Fibroblast of the aortic adventitia (primary cell): Measurements from ENCODE around the gene SSTR1. TPM values are rescaled to one million over a fixed set of nuclear protein-coding genes. Genes with fewer than 3 reads are reported as not detected.
A peak's percentile ranks its signal among the peaks of the same experiment; 100 is the strongest.

Experiments used
- DNase-seq: peaks from one replicate; pipeline ENCODE4 v3.0.0-alpha.2; 2010; ENCODE audit warnings: low read depth
- H3K4me3 ChIP-seq: 2 replicates; pipeline ENCODE4 v1.5.1; 2011; ENCODE audit warnings: low read depth, mild to moderate bottlenecking, control low read depth, low read length, moderate library complexity
- total RNA-seq: library from RNA; depleted of rRNA; stranded (reverse); fragments of >200 nt; gene quantifications from 2 replicates; pipeline ENCODE4 v1.2.3, GENCODE V29; 2012; ENCODE audit warnings: low replicate concordance
- TF ChIP-seq, protein P1 (sequence below): IDR thresholded peaks from 2 replicates; pipeline ENCODE4 v1.5.1; 2011; ENCODE audit warnings: mild to moderate bottlenecking, low read length, control low read depth, inconsistent platforms; ENCODE audit not compliant: insufficient read depth

SSTR1 gene
- total RNA-seq, 1 donor, result 0.63 TPM

DNA sequence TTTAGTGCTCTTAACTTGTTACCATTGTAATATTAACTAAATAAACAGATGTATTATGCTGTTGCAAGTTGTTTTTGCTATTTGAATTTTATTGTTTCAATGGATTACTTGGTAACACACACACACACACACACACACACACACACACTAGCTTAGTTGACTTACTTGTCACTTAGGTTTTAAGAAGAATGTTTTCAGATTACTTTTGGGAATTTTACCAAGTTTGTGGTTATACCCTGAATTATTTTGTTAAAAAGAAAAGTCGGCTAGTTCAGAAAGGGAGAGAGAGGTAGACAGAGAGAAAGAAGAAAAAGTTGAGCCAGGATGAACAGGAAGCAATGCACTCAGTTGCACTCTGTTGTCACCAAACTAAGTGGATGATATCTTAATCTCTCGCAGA lies 5.3 kb downstream of the SSTR1 start:
- peak; percentile 27 for DNase-seq
- TF ChIP-seq, protein P1, sequence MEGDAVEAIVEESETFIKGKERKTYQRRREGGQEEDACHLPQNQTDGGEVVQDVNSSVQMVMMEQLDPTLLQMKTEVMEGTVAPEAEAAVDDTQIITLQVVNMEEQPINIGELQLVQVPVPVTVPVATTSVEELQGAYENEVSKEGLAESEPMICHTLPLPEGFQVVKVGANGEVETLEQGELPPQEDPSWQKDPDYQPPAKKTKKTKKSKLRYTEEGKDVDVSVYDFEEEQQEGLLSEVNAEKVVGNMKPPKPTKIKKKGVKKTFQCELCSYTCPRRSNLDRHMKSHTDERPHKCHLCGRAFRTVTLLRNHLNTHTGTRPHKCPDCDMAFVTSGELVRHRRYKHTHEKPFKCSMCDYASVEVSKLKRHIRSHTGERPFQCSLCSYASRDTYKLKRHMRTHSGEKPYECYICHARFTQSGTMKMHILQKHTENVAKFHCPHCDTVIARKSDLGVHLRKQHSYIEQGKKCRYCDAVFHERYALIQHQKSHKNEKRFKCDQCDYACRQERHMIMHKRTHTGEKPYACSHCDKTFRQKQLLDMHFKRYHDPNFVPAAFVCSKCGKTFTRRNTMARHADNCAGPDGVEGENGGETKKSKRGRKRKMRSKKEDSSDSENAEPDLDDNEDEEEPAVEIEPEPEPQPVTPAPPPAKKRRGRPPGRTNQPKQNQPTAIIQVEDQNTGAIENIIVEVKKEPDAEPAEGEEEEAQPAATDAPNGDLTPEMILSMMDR, result no peak
- no peak overlapping the region for H3K4me3 ChIP-seq

DNA sequence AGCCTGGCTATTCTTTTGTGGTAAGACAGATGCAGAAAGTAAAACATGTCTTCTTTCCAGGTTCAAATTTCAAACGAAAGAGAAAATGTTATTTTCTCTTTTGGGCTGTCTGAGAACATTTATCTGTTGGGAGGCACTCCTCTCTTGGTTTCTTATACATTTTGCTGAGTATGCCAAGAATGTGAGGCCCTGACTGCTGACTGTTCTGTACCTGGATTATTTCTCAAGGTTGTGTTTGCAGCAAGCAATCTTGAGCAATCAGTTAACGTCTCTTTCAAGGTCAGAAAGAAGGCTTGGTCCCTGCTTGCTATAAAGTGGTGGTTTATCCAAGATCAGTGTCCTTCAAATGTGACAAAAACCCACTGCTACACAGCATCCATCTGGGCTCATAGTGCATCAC lies 9.8 kb downstream of the SSTR1 start:
- DNase-seq, result no peak
- TF ChIP-seq, protein P1, result no peak
- no peak overlapping the region for H3K4me3 ChIP-seq

DNA sequence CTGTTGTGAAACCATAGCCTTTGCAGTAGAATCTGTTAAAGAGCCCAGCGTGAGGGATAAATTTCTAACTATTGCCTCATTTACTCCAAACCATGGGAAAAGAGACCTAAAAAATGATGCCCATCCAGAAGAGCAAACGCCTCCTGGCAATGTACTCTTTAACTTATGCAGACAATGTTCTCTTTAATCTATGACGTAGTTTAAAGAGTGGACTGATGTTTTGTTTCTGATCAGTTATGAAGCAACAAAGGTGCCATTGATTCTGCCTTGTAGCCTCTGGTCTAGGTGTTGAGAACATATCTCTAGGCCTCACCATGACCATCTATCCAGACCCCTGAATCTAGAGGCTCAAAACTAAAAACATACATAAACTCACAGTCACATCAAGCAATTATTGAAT lies 13.4 kb downstream of the SSTR1 start:
- no peak overlapping the region for H3K4me3 ChIP-seq
- DNase-seq, result no peak
- TF ChIP-seq, protein P1, result no peak

DNA sequence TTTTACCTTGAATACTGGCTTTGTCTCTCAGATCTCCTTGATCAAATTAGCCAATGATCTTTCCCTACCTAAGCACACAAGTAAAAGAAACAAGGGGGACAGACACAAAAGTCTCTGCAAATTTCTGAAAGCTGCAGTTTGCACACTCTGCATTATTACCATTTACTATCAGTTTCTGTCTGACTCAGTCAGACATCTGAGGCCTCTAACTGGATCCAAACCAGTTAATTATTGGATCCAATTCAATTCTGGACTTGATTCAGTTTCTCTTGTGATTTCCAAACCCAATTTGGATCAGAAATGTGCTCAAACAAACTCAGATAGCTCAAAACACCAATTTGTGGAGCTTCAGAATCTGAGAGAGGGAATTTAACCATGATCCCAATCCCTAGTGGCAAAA lies 16.6 kb downstream of the SSTR1 start:
- H3K4me3 ChIP-seq, result no peak overlapping the region
- TF ChIP-seq, protein P1, result no peak
- DNase-seq, result peak; percentile 35

DNA sequence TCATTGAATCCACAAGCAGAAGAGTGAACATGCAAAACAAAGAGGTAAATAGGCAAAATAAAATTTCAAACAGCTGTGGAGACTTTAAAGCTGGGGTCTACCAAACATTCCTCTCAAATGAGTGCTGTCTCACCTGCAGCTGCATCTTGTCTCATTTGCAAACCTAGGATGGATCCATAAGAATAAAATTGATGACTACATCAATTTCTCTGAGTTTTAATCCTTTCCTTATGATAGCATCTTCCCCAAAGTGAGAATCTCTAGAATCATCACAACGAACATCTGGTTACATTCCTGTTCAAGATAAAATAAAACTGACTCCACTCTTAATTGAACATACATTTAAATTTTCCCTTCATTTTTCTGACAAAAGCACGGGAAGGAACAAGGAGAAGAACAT lies 18.2 kb downstream of the SSTR1 start:
- H3K4me3 ChIP-seq, result no peak overlapping the region
- DNase-seq, result no peak
- TF ChIP-seq, protein P1, result no peak

DNA sequence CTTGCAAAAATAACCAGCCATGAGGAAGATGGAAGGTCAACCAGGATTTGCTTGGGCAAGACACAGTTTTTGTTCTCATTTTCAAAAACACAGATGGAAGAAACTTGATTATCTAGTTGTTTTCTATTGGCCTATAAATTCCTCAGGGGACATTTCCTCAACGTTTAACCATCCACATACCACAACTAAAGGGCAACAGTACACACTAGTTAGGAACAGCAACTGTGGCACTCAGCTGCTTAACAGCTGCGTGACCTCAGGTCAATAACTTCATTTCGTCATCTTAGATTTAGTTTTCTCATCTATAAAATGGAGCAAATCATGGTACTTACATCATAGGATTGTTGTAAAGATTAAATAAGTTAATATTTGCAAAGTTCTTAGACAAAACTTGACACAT lies 18.7 kb downstream of the SSTR1 start:
- TF ChIP-seq, protein P1, result no peak
- DNase-seq, result no peak
- no peak overlapping the region for H3K4me3 ChIP-seq

DNA sequence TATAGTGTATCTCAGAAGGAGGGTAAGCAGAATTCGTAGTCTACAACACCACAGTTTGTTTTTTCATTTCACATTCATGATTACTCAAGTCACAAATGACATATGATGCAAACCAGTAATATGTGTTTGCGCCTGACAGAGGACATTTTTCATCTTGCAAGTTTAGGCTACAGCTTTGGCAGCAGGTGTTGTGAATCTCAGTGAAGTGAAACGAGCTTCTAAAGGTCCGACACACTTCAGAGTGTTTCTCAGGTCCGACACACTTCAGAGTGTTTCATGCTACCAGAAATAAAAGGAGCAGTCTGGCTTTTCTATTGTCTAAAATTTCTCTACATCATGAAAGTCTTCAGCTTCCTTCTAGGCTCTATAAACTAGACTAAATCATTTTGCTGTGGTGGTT lies 25.5 kb downstream of the SSTR1 start:
- TF ChIP-seq, protein P1, result no peak
- DNase-seq, result no peak
- H3K4me3 ChIP-seq, result no peak overlapping the region
